ENCODE measurements around the gene HAND1. TPM values are rescaled to one million over a fixed set of nuclear protein-coding genes. Genes with fewer than 3 reads are reported as not detected.

The HAND1 gene
- total and polyA plus RNA-seq, 2 experiments from 2014 or later = 66.0 to 68.9 TPM

- TF ChIP-seq CTCF (IDR thresholded peaks at IDR 0.05; ENCODE audit: low read depth, low read length) = no peak
- peaks cover 10% of the 10 kb centered on the region for H3K4me1 ChIP-seq (ENCODE audit: low read depth)
- DNase-seq (ENCODE audit: low read depth in 1 of 2, low spot score in 1 of 2) = peak; percentile 95 to 96
- no peaks in the 10 kb centered on the region for H3K9me3 ChIP-seq (ENCODE audit: low read depth)
- peak within 1 kb of the TSS; percentile 68 for H3K27ac ChIP-seq
- no peaks in the 10 kb centered on the region for H3K27me3 ChIP-seq
- peaks cover 3% of the 10 kb centered on the region for H3K36me3 ChIP-seq
- H3K4me3 ChIP-seq = peak within 1 kb of the TSS; percentile 97
Observed at GRCh38 chr5:154445422-154446194, 32.4 kb downstream of the HAND1 start, which contains the start of gene SAP30L. TSS of gene SAP30L (plus strand) at chr5:154445997. CDS start at chr5:154446605, 608 bp downstream.

DNA sequence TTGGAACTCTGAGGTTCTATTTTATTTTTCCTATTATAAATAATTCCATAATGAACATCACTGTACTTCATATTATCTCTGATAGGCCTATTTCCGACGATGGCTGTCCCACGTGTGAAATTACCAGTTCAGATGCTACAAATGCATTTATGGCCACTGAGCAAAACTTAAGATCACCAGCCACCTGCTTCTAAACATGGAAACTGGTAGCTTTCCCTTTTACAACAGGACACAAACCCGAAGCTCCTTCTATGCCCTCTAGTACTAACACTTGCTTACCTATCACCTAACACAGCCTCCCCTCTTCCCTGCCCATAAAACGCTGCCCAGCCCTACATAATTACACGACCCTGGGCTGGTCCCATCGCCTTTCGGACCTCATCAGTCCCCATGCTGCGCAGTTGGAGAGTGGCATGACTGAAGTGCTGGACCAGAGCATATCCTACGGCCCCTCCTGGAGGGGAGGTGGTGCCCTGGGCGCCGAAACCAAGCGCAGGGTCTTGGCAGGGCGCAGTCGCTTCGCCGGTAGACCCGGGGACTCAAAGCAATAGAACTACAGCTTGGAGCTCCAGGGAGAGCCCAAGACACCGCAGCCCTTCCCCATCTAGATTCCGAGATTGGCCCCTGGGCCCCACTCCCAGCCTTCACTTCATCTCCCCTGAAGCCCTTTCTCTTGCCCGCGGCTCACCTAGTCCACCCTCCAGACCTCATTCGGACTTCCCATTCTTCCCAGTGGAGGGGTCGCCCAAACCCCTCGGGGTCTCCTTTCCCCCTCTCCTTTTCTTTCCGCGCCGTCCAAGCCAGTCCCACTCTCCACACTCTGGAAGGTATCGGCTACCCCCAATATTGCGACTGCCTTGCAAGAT, 33.2 kb downstream of the HAND1 start:
- peaks cover 3% of the 10 kb centered on the region for H3K36me3 ChIP-seq
- no peak overlapping the region for H3K27ac ChIP-seq
- H3K4me3 ChIP-seq = peak overlapping the region; percentile 97
- no peaks in the 10 kb centered on the region for H3K9me3 ChIP-seq (ENCODE audit: low read depth)
- no peak for TF ChIP-seq CTCF (IDR thresholded peaks at IDR 0.05; ENCODE audit: low read depth, low read length)
- DNase-seq (ENCODE audit: low read depth in 1 of 2, low spot score in 1 of 2) = peak in 1 of 2 donors; percentile 29
- H3K4me1 ChIP-seq (ENCODE audit: low read depth) = peaks cover 10% of the 10 kb centered on the region
- no peaks in the 10 kb centered on the region for H3K27me3 ChIP-seq

DNA sequence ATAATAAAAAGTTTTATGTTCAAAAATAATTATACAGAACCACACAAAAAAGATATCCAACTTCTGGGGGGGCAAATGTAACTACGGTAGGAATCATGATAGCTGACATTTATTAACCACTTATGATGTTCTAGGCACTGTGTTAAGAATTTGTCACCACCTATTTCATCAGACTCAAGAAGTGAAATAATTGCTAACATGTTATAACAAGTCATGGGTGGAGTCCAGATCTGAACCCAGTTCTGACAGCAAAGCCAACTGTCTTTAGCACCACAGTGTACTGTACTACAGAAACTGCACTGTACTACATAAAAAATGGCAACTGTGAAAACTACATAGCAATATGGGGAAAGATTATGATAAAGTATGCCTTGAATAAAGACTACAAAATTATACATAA, 35.2 kb downstream of the HAND1 start:
- no peak overlapping the region for H3K4me3 ChIP-seq

DNA sequence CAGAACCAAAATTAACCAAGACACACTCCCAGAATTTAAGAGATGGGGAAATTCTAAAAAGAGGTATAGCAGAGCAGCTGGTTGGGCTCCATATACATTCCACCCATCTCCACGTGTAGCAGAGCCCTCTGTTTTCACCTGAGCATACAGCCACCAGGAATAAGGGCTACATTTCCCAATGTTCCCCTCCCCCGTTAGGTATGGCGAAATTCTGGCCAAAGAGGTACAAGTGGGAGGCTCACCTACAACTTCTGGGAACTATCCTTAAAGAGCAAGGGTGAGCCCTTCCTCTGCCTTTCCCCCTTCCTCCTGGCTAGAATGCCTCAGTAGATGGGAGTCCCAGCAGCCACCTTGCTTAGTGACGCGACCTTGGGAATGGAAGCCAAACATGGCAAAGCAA, 37.5 kb downstream of the HAND1 start:
- no peak overlapping the region for H3K27ac ChIP-seq
- H3K4me3 ChIP-seq = no peak overlapping the region
- no peaks in the 10 kb centered on the region for H3K27me3 ChIP-seq
- peaks cover 4% of the 10 kb centered on the region for H3K4me1 ChIP-seq (ENCODE audit: low read depth)
- TF ChIP-seq CTCF (IDR thresholded peaks at IDR 0.05; ENCODE audit: low read depth, low read length) = no peak
- no peaks in the 10 kb centered on the region for H3K9me3 ChIP-seq (ENCODE audit: low read depth)
- peaks cover 3% of the 10 kb centered on the region for H3K36me3 ChIP-seq
- no peak for DNase-seq (ENCODE audit: low read depth in 1 of 2, low spot score in 1 of 2)

More for the DNA sequence above, 35.2 kb downstream of the HAND1 start:
- Histone ChIP-seq H3K27me3 (no peaks in the 10 kb centered on the region), H3K4me1 (ENCODE audit: low read depth) (peaks cover 10% of the 10 kb centered on the region), H3K36me3 (peaks cover 3% of the 10 kb centered on the region), H3K27ac (no peak overlapping the region), H3K9me3 (ENCODE audit: low read depth) (no peaks in the 10 kb centered on the region)
- DNase-seq (ENCODE audit: low read depth in 1 of 2, low spot score in 1 of 2) = no peak
- no peak for TF ChIP-seq CTCF (IDR thresholded peaks at IDR 0.05; ENCODE audit: low read depth, low read length)

DNA sequence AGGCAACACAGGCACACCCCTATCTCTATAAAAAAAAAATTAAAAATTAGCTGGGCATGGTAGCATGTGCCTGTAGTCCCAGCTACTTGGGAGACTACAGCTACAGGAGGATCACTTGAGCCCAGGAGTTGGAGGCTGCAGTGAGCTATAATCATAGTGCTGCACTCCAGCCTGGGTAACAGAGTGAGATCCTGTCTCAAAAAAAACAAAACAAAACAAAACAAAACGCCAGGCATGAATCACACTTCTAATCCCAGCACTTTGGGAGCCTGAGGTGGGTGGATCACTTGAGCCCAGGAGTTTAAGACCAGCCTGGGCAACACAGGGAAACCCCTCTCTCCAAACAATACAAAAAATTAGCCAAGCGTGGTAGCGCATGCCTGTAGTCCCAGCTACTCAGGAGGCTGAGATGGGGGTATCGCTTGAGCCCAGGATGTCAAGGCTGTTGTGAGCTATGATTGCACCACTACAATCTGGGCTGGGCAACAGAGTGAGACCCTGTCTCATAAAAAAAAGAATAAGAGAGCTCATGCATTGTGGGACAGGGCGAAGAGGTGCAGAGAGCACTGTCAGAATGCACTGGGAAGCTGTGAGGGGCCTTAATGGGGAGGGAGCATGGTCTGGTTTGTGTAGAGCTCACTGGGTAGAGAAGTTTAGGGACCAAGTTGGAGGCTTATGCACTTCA, 40.6 kb downstream of the HAND1 start:
- Histone ChIP-seq H3K9me3 (ENCODE audit: low read depth) (no peaks in the 10 kb centered on the region), H3K27ac (no peak overlapping the region), H3K36me3 (no peaks in the 10 kb centered on the region), H3K4me1 (ENCODE audit: low read depth) (no peaks in the 10 kb centered on the region), H3K27me3 (no peaks in the 10 kb centered on the region), H3K4me3 (no peak overlapping the region)
- no peak for TF ChIP-seq CTCF (IDR thresholded peaks at IDR 0.05; ENCODE audit: low read depth, low read length)
- DNase-seq (ENCODE audit: low read depth in 1 of 2, low spot score in 1 of 2) = no peak
